IMR-90 (cell line): ENCODE data around the gene NAT8.
A peak's percentile ranks its signal among the peaks of the same experiment; 100 is the strongest.
"Not testable (repeated sequence)": the region's sequence is repeated elsewhere in the genome, so short reads cannot be mapped to it uniquely, and the experiment has no call there.

Experiments
- BHLHE40 ChIP-seq: fragments of 150-350 bp; IDR thresholded peaks from 2 replicates; pipeline ENCODE4 v1.6.1; 2016; ENCODE audit warnings: mild to moderate bottlenecking, low read depth, low read length
- CEBPB ChIP-seq: IDR thresholded peaks from 2 replicates; pipeline ENCODE4 v1.6.1; 2012; ENCODE audit warnings: low read depth, low read length, improper control_type of control experiment
- MAFK ChIP-seq: IDR thresholded peaks from 2 replicates; pipeline ENCODE4 v1.6.1; 2012; ENCODE audit warnings: low read depth, low read length, improper control_type of control experiment
- MXI1 ChIP-seq: IDR thresholded peaks from 2 replicates; pipeline ENCODE4 v1.6.1; 2012; ENCODE audit warnings: low read depth, mild to moderate bottlenecking, low read length, moderate library complexity, borderline replicate concordance
- POLR2A ChIP-seq: IDR thresholded peaks from 2 replicates; pipeline ENCODE4 v1.6.1; 2012; ENCODE audit warnings: mild to moderate bottlenecking, low read depth, low read length
- RAD21 ChIP-seq: IDR thresholded peaks from 2 replicates; pipeline ENCODE4 v1.6.1; 2012; ENCODE audit warnings: low read length, improper control_type of control experiment
- RCOR1 ChIP-seq: IDR thresholded peaks from 2 replicates; pipeline ENCODE4 v1.6.1; 2012; ENCODE audit warnings: mild to moderate bottlenecking, low read length, improper control_type of control experiment; ENCODE audit not compliant: insufficient replicate concordance
- RFX5 ChIP-seq: IDR thresholded peaks from 2 replicates; pipeline ENCODE4 v1.8.0; 2012; ENCODE audit warnings: low read depth, mild to moderate bottlenecking, low read length, moderate library complexity
- SMC3 ChIP-seq: fragments of 150-350 bp; IDR thresholded peaks from 2 replicates; pipeline ENCODE4 v1.6.1; 2016; ENCODE audit warnings: low read depth, mild to moderate bottlenecking, antibody characterized with exemption, low read length, moderate library complexity
- TF ChIP-seq, protein P1 (sequence below): conservative IDR thresholded peaks from 2 replicates; pipeline ENCODE4 v1.5.1; 2012; ENCODE audit warnings: mild to moderate bottlenecking, low read depth, low read length, improper control_type of control experiment
- TF ChIP-seq, protein P2 (sequence below): fragments of 150-350 bp; IDR thresholded peaks from 2 replicates; pipeline ENCODE4 v1.6.1; 2017; ENCODE audit warnings: mild to moderate bottlenecking, antibody characterized with exemption, low read length, low read depth

DNA sequence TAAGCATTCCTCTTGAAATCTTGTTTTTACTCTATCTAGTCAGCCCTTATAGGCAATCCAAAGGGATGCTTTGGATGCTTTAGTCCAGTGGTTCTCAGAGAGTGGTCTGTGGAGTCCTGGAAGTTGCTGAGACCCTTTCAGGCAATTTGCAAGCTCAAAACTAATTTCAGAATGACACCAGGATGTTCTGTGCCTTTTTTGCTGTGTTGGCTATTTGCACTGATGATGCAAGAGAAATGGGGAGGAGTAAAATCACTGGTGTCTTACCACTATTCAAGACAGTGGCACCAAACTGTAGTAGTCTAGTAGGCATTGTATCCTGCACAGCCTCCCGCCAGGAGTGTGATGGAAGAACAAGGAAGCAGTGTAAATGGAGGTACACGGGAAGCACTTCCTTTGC is 37.6 kb downstream of the NAT8 start:
- TF ChIP-seq, protein P1, sequence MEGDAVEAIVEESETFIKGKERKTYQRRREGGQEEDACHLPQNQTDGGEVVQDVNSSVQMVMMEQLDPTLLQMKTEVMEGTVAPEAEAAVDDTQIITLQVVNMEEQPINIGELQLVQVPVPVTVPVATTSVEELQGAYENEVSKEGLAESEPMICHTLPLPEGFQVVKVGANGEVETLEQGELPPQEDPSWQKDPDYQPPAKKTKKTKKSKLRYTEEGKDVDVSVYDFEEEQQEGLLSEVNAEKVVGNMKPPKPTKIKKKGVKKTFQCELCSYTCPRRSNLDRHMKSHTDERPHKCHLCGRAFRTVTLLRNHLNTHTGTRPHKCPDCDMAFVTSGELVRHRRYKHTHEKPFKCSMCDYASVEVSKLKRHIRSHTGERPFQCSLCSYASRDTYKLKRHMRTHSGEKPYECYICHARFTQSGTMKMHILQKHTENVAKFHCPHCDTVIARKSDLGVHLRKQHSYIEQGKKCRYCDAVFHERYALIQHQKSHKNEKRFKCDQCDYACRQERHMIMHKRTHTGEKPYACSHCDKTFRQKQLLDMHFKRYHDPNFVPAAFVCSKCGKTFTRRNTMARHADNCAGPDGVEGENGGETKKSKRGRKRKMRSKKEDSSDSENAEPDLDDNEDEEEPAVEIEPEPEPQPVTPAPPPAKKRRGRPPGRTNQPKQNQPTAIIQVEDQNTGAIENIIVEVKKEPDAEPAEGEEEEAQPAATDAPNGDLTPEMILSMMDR, result not testable (repeated sequence)
- not testable (repeated sequence) for TF ChIP-seq POLR2A, SMC3, BHLHE40, RCOR1, MXI1, CEBPB, RAD21, RFX5
- TF ChIP-seq, protein P2, sequence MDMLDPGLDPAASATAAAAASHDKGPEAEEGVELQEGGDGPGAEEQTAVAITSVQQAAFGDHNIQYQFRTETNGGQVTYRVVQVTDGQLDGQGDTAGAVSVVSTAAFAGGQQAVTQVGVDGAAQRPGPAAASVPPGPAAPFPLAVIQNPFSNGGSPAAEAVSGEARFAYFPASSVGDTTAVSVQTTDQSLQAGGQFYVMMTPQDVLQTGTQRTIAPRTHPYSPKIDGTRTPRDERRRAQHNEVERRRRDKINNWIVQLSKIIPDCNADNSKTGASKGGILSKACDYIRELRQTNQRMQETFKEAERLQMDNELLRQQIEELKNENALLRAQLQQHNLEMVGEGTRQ, result not testable (repeated sequence)
- peak; percentile 34; the same call in 1 of the 2 replicates for TF ChIP-seq MAFK
